ENCODE results near the gene SPNS2.

DNA sequence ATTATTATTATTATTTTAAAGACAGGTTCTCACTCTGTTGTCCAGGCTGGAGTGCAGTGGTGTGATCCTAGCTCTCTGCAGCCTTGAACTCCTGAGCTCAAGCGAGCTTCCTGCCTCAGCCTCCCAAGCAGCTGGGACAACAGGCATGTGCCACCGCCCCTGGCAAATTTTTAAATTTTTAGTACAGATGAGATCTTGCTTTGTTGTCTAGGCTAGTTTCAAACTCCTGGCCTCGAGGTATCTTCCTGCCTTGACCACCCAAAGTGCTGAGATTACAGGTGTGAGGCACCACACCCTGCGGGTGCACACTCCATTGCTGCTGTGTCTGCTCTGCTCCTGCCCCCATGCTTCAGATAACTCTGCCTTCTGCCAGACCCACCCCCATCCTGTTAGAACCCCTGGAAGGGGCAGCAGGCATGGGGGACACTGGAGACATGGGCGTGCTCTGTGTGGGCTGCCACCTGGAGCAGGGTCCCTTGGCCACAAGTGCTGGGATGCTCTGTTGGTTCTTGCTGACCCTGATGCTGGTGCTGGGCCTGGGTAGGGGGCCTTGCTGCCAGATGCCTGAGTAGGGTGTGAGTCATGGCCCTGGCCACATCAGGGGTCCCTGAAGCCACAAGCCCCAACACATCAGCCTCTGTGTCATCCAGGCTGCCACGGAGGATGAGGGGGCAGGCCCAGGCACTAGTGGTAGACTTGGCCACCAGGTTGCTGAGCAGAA lies 59.1 kb downstream of the SPNS2 start:
- TF ChIP-seq, protein P1, sequence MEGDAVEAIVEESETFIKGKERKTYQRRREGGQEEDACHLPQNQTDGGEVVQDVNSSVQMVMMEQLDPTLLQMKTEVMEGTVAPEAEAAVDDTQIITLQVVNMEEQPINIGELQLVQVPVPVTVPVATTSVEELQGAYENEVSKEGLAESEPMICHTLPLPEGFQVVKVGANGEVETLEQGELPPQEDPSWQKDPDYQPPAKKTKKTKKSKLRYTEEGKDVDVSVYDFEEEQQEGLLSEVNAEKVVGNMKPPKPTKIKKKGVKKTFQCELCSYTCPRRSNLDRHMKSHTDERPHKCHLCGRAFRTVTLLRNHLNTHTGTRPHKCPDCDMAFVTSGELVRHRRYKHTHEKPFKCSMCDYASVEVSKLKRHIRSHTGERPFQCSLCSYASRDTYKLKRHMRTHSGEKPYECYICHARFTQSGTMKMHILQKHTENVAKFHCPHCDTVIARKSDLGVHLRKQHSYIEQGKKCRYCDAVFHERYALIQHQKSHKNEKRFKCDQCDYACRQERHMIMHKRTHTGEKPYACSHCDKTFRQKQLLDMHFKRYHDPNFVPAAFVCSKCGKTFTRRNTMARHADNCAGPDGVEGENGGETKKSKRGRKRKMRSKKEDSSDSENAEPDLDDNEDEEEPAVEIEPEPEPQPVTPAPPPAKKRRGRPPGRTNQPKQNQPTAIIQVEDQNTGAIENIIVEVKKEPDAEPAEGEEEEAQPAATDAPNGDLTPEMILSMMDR (IDR thresholded peaks at IDR 0.05; ENCODE audit: low read depth, low read length, missing input control), result no peak
- TF ChIP-seq, protein P2, sequence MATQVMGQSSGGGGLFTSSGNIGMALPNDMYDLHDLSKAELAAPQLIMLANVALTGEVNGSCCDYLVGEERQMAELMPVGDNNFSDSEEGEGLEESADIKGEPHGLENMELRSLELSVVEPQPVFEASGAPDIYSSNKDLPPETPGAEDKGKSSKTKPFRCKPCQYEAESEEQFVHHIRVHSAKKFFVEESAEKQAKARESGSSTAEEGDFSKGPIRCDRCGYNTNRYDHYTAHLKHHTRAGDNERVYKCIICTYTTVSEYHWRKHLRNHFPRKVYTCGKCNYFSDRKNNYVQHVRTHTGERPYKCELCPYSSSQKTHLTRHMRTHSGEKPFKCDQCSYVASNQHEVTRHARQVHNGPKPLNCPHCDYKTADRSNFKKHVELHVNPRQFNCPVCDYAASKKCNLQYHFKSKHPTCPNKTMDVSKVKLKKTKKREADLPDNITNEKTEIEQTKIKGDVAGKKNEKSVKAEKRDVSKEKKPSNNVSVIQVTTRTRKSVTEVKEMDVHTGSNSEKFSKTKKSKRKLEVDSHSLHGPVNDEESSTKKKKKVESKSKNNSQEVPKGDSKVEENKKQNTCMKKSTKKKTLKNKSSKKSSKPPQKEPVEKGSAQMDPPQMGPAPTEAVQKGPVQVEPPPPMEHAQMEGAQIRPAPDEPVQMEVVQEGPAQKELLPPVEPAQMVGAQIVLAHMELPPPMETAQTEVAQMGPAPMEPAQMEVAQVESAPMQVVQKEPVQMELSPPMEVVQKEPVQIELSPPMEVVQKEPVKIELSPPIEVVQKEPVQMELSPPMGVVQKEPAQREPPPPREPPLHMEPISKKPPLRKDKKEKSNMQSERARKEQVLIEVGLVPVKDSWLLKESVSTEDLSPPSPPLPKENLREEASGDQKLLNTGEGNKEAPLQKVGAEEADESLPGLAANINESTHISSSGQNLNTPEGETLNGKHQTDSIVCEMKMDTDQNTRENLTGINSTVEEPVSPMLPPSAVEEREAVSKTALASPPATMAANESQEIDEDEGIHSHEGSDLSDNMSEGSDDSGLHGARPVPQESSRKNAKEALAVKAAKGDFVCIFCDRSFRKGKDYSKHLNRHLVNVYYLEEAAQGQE (IDR thresholded peaks at IDR 0.05), result no peak
- TF ChIP-seq, protein P3, sequence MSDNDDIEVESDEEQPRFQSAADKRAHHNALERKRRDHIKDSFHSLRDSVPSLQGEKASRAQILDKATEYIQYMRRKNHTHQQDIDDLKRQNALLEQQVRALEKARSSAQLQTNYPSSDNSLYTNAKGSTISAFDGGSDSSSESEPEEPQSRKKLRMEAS (IDR thresholded peaks at IDR 0.05), result no peak
- TF ChIP-seq TAF1 (conservative IDR thresholded peaks at IDR 0.05) (no peak), YY1 (IDR thresholded peaks at IDR 0.05) (no peak), JUND (IDR thresholded peaks at IDR 0.05) (no peak), HNF4G (IDR thresholded peaks at IDR 0.05) (no peak), RAD21 (IDR thresholded peaks at IDR 0.05) (no peak), SP1 (IDR thresholded peaks at IDR 0.05) (no peak), RXRA (IDR thresholded peaks at IDR 0.05) (no peak)

All from liver (tissue), 3 donors.